Liver (tissue), 9 donors: ENCODE measurements around the gene SLBP. TPM values are rescaled to one million over a fixed set of nuclear protein-coding genes. Genes with fewer than 3 reads are reported as not detected.

Experiments used
- DNase-seq: peaks from one replicate; pipeline ENCODE4 v3.0.0-alpha.2; 2017; ENCODE audit warnings: low spot score
- H3K27ac ChIP-seq, 2 donors: one replicate each; pipeline ENCODE4 v1.7.0; 2013; ENCODE audit warnings: inconsistent platforms in 2 of 2, low read length in 2 of 2, control low read depth in 1 of 2, low read depth in 1 of 2, mild to moderate bottlenecking in 1 of 2
- H3K27me3 ChIP-seq, 4 donors: one replicate each; pipeline versions ENCODE4 v1.6.1 to v1.7.0; 2013; ENCODE audit warnings: low read length in 3 of 4, inconsistent platforms in 1 of 4, mild to moderate bottlenecking in 1 of 4, moderate library complexity in 1 of 4; ENCODE audit not compliant: control insufficient read depth in 4 of 4, insufficient read depth in 4 of 4
- H3K36me3 ChIP-seq, 4 donors: one replicate each; pipeline versions ENCODE4 v1.6.1 to v1.7.0; 2013; ENCODE audit warnings: low read length in 3 of 4, mild to moderate bottlenecking in 3 of 4, low read depth in 1 of 4, moderate library complexity in 1 of 4; ENCODE audit not compliant: control insufficient read depth in 4 of 4, insufficient read depth in 3 of 4
- H3K4me1 ChIP-seq, 4 donors: one replicate each; pipeline versions ENCODE4 v1.6.1 to v1.7.0; 2013; ENCODE audit warnings: low read length in 3 of 4, mild to moderate bottlenecking in 3 of 4, moderate library complexity in 1 of 4; ENCODE audit not compliant: control insufficient read depth in 4 of 4, insufficient read depth in 4 of 4
- H3K4me3 ChIP-seq, 3 donors: one replicate each; pipeline versions ENCODE4 v1.6.1 to v1.7.0; 2013; ENCODE audit warnings: low read length in 3 of 3, control low read depth in 1 of 3, low read depth in 1 of 3, mild to moderate bottlenecking in 1 of 3
- H3K9ac ChIP-seq, 2 donors: one replicate each; pipeline ENCODE4 v1.7.0; 2013; ENCODE audit warnings: low read length in 2 of 2, mild to moderate bottlenecking in 2 of 2, moderate library complexity in 2 of 2, control low read depth in 1 of 2, low read depth in 1 of 2
- H3K9me3 ChIP-seq, 4 donors: one replicate each; pipeline versions ENCODE4 v1.6.1 to v1.7.0; 2013; ENCODE audit warnings: low read length in 3 of 4; ENCODE audit not compliant: control insufficient read depth in 4 of 4
- ATF3 ChIP-seq: IDR thresholded peaks from 2 replicates; pipeline ENCODE4 v1.6.1; 2016; ENCODE audit warnings: antibody characterized with exemption
- EGR1 ChIP-seq, 2 donors: IDR thresholded peaks; 2 replicates each; pipeline ENCODE4 v1.6.1; 2016 to 2018; ENCODE audit warnings: antibody characterized with exemption in 2 of 2, low read depth in 2 of 2
- FOXA1 ChIP-seq: IDR thresholded peaks from 2 replicates; pipeline ENCODE4 v1.6.1; 2016; ENCODE audit warnings: antibody characterized with exemption
- FOXA2 ChIP-seq: IDR thresholded peaks from 2 replicates; pipeline ENCODE4 v1.6.1; 2016; ENCODE audit warnings: antibody characterized with exemption
- GABPA ChIP-seq, 2 donors: IDR thresholded peaks in 1 of 2; conservative IDR thresholded peaks in 1 of 2; 2 replicates each; pipeline ENCODE4 v1.6.1; 2016; ENCODE audit warnings: antibody characterized with exemption in 2 of 2, mild to moderate bottlenecking in 1 of 2, moderate library complexity in 1 of 2
- HNF4A ChIP-seq, 2 donors: conservative IDR thresholded peaks; 2 replicates each; pipeline ENCODE4 v1.6.1; 2016; ENCODE audit warnings: antibody characterized with exemption in 2 of 2, mild to moderate bottlenecking in 2 of 2
- HNF4G ChIP-seq: IDR thresholded peaks from 2 replicates; pipeline ENCODE4 v1.6.1; 2016; ENCODE audit warnings: antibody characterized with exemption
- JUND ChIP-seq, 2 donors: IDR thresholded peaks; 2 replicates each; pipeline ENCODE4 v1.6.1; 2016; ENCODE audit warnings: antibody characterized with exemption in 2 of 2
- MAX ChIP-seq: IDR thresholded peaks from 2 replicates; pipeline ENCODE4 v1.6.1; 2016; ENCODE audit warnings: antibody characterized with exemption
- NR2F2 ChIP-seq: IDR thresholded peaks from 2 replicates; pipeline ENCODE4 v1.6.1; 2016; ENCODE audit warnings: antibody characterized with exemption
- RAD21 ChIP-seq, 2 donors: IDR thresholded peaks; 2 replicates each; pipeline ENCODE4 v1.6.1; 2016; ENCODE audit warnings: antibody characterized with exemption in 2 of 2, mild to moderate bottlenecking in 2 of 2
- REST ChIP-seq: IDR thresholded peaks from 2 replicates; pipeline ENCODE4 v1.6.1; 2016; ENCODE audit warnings: antibody characterized with exemption, mild to moderate bottlenecking
- RXRA ChIP-seq, 2 donors: IDR thresholded peaks; 2 replicates each; pipeline ENCODE4 v1.6.1; 2017 to 2018; ENCODE audit warnings: antibody characterized with exemption in 2 of 2, mild to moderate bottlenecking in 1 of 2
- SP1 ChIP-seq: IDR thresholded peaks from 2 replicates; pipeline ENCODE4 v1.6.1; 2018; ENCODE audit warnings: antibody characterized with exemption, mild to moderate bottlenecking
- TAF1 ChIP-seq: conservative IDR thresholded peaks from 2 replicates; pipeline ENCODE4 v1.6.1; 2016; ENCODE audit warnings: antibody characterized with exemption, mild to moderate bottlenecking
- YY1 ChIP-seq: IDR thresholded peaks from 2 replicates; pipeline ENCODE4 v1.6.1; 2016; ENCODE audit warnings: antibody characterized with exemption, mild to moderate bottlenecking
- ZBTB33 ChIP-seq: IDR thresholded peaks from 2 replicates; pipeline ENCODE4 v1.6.1; 2016; ENCODE audit warnings: antibody characterized with exemption
- WGBS: extraction: QIAGEN DNeasy Blood & Tissue Kit; methylation state at CpG from one replicate; pipeline ENCODE4 v1.1.7; 2013; 5-methylcytosine and 5-hydroxymethylcytosine counted together
- polyA plus RNA-seq, 2 donors: library from polyadenylated mRNA; stranded (reverse) in 1 of 2; unstranded in 1 of 2; fragments of 200-250 nt in 1 of 2; fragments of >200 nt in 1 of 2; fragmentation: Nextera tagmentation in 1 of 2; extraction: Ambion mirVana in 1 of 2; gene quantifications; one replicate each; pipeline versions ENCODE4 v1.2.1 to v1.2.3, GENCODE V29; 2013 to 2015
- total RNA-seq, 2 donors: library from RNA; depleted of rRNA; stranded (reverse); fragments of >200 nt; gene quantifications; one replicate each; pipeline ENCODE4 v1.2.3, GENCODE V29; 2014
- TF ChIP-seq, protein P1 (sequence below): fragments of 150-350 bp; IDR thresholded peaks from 2 replicates; pipeline ENCODE4 v1.5.1; 2017; ENCODE audit warnings: improper control_type of control experiment, low read depth, low read length; ENCODE audit not compliant: missing input control
- donor health status: healthy.
- donor health status: healthy.
- donor health status: healthy.
- donor health status: healthy.
- donor health status: healthy.

The SLBP gene
- total and polyA plus RNA-seq, 4 donors = 14.7 to 64.4 (median 17.4) TPM

DNA sequence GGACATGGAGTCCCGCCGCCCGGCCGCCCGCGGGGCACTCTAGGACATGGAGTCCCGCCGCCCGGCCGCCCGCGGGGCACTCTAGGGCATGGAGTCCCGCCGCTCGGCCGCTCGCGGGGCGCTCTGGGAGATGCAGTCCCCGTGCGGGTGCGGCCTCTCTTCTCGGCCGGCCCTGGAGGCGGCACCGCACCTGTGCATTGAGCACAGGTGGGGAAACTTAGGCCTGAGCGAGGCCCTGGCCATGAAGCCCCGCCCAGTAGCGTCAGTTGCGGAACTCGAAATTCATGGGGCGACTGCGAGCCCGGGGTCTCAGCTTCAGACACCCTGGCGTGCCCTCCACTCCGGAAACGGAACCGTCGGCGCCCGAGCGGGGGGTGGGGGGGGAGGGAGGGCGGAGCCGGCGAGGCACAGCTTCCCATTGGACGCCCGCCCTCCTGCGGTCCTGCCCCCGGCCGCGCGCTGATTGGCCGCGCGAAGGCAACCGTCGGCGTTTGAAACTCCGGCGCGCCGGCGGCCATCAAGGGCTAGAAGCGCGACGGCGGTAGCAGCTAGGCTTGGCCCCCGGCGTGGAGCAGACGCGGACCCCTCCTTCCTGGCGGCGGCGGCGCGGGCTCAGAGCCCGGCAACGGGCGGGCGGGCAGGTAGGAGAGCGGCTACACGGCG lies 9.0 kb upstream of the SLBP start, which contains the start of the genes TACC3 and TMEM129:
TSS of gene TACC3 (plus strand) at position 519 of the 663 bp plus-strand sequence. CDS start 1,901 bp downstream, outside the sequence.
TSS of gene TMEM129 (minus strand) at position 321 of the 663 bp plus-strand sequence. CDS start 486 bp downstream, outside the sequence.
- H3K9ac ChIP-seq = peak within 1 kb of the TSS; percentile 21 to 57
- no peak for TF ChIP-seq ATF3
- TF ChIP-seq YY1 = peak; percentile 69
- TF ChIP-seq FOXA2 = no peak
- peak; percentile 70 for TF ChIP-seq SP1
- TF ChIP-seq, protein P1, sequence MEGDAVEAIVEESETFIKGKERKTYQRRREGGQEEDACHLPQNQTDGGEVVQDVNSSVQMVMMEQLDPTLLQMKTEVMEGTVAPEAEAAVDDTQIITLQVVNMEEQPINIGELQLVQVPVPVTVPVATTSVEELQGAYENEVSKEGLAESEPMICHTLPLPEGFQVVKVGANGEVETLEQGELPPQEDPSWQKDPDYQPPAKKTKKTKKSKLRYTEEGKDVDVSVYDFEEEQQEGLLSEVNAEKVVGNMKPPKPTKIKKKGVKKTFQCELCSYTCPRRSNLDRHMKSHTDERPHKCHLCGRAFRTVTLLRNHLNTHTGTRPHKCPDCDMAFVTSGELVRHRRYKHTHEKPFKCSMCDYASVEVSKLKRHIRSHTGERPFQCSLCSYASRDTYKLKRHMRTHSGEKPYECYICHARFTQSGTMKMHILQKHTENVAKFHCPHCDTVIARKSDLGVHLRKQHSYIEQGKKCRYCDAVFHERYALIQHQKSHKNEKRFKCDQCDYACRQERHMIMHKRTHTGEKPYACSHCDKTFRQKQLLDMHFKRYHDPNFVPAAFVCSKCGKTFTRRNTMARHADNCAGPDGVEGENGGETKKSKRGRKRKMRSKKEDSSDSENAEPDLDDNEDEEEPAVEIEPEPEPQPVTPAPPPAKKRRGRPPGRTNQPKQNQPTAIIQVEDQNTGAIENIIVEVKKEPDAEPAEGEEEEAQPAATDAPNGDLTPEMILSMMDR = peak; percentile 7
- TF ChIP-seq RXRA (IDR thresholded peaks at IDR 0.05) = peak; percentile 43 to 56
- no peak for TF ChIP-seq TAF1
- TF ChIP-seq GABPA (IDR thresholded peaks at IDR 0.05 in 1 of 2, conservative IDR thresholded peaks at IDR 0.05 in 1 of 2) = peak; percentile 59 to 86
- peak in 1 of 2 donors; percentile 17 for TF ChIP-seq HNF4A (conservative IDR thresholded peaks at IDR 0.05)
- peak; percentile 78 for TF ChIP-seq REST
- TF ChIP-seq FOXA1 = no peak
- H3K4me1 ChIP-seq = peaks cover 18 to 56% (median 36%) of the 10 kb centered on the region in 4 donors
- peak; percentile 97 for DNase-seq
- H3K27me3 ChIP-seq = no peaks in the 10 kb centered on the region
- H3K9me3 ChIP-seq = no peaks in the 10 kb centered on the region
- peaks cover 0 to 2% (median 0%) of the 10 kb centered on the region in 4 donors for H3K36me3 ChIP-seq
- peak within 1 kb of the TSS; percentile 91 to 93 for H3K27ac ChIP-seq
- under 1% methylated on average over 79 of the region's 83 CpGs for WGBS
- peak within 1 kb of the TSS; percentile 59 to 92 (median 87) for H3K4me3 ChIP-seq

DNA sequence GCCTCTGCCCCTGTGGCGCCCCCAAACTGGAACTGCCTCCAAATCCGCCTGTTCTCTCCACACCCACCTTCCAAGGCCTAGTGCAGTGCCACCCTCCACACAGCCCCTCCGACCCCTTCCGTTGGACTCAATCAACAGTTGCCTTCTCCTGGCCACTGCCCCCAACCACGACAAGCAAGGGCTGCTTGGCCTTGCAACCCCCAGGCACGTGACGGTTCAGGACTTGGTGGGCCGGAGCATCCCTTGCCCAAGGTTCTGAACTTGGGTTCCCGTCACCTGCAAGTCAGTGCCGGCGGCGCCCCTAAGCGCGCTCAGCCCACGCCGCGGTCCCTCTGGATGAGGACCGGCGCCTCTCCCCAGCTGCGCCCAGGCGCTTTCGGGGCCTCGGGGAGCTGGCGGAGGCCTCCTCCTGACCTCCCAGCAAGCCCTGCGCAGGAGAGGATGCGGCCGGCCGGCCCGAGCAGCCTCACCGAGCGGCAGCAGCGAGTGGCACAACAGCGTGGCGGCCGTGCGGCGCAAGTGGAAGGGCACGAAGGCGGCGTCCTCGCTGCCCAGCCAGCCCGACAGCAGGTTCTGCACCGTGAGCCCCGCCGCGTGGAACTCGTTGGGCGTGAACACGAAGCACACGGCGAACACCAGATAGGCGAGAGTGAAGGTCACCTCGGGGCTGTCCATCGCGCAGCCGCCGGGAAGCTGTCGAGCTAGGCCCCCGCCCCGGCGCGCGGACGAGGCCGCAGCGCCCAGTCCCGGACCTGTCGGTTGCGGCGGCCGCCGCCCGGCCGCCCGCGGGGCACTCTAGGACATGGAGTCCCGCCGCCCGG lies 8.3 kb upstream of the SLBP start:
- 1% methylated on average over 79 of the region's 79 CpGs for WGBS
- Histone ChIP-seq H3K27me3 (no peaks in the 10 kb centered on the region), H3K4me1 (peaks cover 18 to 55% (median 36%) of the 10 kb centered on the region in 4 donors), H3K9ac (peak overlapping the region; percentile 21 to 57), H3K4me3 (peak overlapping the region; percentile 58 to 92 (median 87)), H3K9me3 (no peaks in the 10 kb centered on the region), H3K36me3 (peaks cover 0 to 2% (median under 1%) of the 10 kb centered on the region in 4 donors), H3K27ac (peak overlapping the region; percentile 91 to 93)
- peak; percentile 65 for DNase-seq
- TF ChIP-seq HNF4G (no peak), RXRA (IDR thresholded peaks at IDR 0.05) (no peak), YY1 (no peak), GABPA (IDR thresholded peaks at IDR 0.05 in 1 of 2, conservative IDR thresholded peaks at IDR 0.05 in 1 of 2) (no peak), MAX (no peak), NR2F2 (no peak), ATF3 (no peak), RAD21 (IDR thresholded peaks at IDR 0.05) (no peak), TAF1 (no peak), JUND (IDR thresholded peaks at IDR 0.05) (no peak), FOXA2 (no peak), SP1 (no peak), ZBTB33 (no peak), HNF4A (conservative IDR thresholded peaks at IDR 0.05) (no peak), FOXA1 (no peak), EGR1 (IDR thresholded peaks at IDR 0.05; ENCODE audit: low read depth in 2 of 2) (no peak)
- TF ChIP-seq, protein P1 = no peak
